SK-N-SH treated with all-trans-retinoic acid at 6 μM for 48 hours (cell line): ENCODE results near the gene RETREG1.

ENCODE experiments used
- ARNTL ChIP-seq: fragments of 450-650 bp; formaldehyde crosslinking; IDR thresholded peaks from 2 replicates; pipeline ENCODE4 v1.5.0; 2020; ENCODE audit warnings: low read depth, mild to moderate bottlenecking, moderate library complexity, borderline replicate concordance
- ESRRG ChIP-seq: fragments of 250-450 bp; sonication (Bioruptor Pico); IDR thresholded peaks from 2 replicates; pipeline ENCODE4 v1.6.1; 2021; ENCODE audit warnings: mild to moderate bottlenecking
- PATZ1 ChIP-seq: fragments of 250-450 bp; sonication (Bioruptor Pico); IDR thresholded peaks from 2 replicates; pipeline ENCODE4 v1.8.0; 2020; ENCODE audit warnings: mild to moderate bottlenecking, moderate library complexity, borderline replicate concordance
- PPARA ChIP-seq: fragments of 250-450 bp; sonication (Bioruptor Pico); IDR thresholded peaks from 2 replicates; pipeline ENCODE4 v1.5.0; 2020; ENCODE audit warnings: mild to moderate bottlenecking, borderline replicate concordance
- RARB ChIP-seq: fragments of 250-450 bp; sonication (Bioruptor Pico); IDR thresholded peaks from 2 replicates; pipeline ENCODE4 v1.8.0; 2021; ENCODE audit warnings: mild to moderate bottlenecking, moderate library complexity
- ZFP30 ChIP-seq: fragments of 450-650 bp; formaldehyde crosslinking; IDR thresholded peaks from 2 replicates; pipeline ENCODE4 v1.5.0; 2022; ENCODE audit warnings: mild to moderate bottlenecking, moderate library complexity

- TF ChIP-seq PPARA (CRISPR knock-in tag) (no peak), PATZ1 (no peak), ZFP30 (CRISPR knock-in tag) (no peak), ARNTL (CRISPR knock-in tag) (no peak), RARB (CRISPR knock-in tag) (no peak), ESRRG (CRISPR knock-in tag) (no peak)
Observed at GRCh38 chr5:16457853-16458252, 158.9 kb downstream of the RETREG1 start.
